ENCODE data around the gene DDX53. TPM values are rescaled to one million over a fixed set of nuclear protein-coding genes. Genes with fewer than 3 reads are reported as not detected.

DDX53 gene
- total RNA-seq = not detected

DNA sequence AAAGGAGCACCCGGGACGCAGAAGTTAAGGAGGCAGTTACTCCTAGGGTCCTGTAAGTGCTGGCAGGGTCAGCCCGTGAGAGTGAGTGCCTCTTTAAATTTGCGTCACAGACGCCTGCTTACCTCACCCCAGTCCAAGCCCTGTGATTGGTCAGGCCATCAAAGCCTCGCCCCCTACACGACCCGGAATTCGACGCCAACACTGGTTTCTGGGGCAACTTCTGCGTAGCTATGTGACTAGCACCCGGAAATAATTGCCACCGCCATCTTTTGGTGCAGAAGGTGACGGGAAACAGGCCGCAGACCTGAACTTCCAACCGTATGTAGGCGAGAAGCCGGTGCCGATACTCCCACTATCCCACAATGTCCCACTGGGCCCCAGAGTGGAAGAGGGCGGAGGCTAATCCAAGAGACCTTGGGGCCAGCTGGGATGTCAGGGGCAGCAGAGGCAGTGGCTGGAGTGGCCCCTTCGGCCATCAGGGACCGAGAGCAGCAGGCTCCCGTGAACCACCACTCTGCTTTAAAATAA lies at the start of gene DDX53:
TSS of gene DDX53 (plus strand) at position 265 of the 528 bp plus-strand sequence. CDS start at position 363, 98 bp downstream.
- TF ChIP-seq, protein P1, sequence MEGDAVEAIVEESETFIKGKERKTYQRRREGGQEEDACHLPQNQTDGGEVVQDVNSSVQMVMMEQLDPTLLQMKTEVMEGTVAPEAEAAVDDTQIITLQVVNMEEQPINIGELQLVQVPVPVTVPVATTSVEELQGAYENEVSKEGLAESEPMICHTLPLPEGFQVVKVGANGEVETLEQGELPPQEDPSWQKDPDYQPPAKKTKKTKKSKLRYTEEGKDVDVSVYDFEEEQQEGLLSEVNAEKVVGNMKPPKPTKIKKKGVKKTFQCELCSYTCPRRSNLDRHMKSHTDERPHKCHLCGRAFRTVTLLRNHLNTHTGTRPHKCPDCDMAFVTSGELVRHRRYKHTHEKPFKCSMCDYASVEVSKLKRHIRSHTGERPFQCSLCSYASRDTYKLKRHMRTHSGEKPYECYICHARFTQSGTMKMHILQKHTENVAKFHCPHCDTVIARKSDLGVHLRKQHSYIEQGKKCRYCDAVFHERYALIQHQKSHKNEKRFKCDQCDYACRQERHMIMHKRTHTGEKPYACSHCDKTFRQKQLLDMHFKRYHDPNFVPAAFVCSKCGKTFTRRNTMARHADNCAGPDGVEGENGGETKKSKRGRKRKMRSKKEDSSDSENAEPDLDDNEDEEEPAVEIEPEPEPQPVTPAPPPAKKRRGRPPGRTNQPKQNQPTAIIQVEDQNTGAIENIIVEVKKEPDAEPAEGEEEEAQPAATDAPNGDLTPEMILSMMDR (IDR thresholded peaks at IDR 0.05; ENCODE audit: low read depth) = no peak

DNA sequence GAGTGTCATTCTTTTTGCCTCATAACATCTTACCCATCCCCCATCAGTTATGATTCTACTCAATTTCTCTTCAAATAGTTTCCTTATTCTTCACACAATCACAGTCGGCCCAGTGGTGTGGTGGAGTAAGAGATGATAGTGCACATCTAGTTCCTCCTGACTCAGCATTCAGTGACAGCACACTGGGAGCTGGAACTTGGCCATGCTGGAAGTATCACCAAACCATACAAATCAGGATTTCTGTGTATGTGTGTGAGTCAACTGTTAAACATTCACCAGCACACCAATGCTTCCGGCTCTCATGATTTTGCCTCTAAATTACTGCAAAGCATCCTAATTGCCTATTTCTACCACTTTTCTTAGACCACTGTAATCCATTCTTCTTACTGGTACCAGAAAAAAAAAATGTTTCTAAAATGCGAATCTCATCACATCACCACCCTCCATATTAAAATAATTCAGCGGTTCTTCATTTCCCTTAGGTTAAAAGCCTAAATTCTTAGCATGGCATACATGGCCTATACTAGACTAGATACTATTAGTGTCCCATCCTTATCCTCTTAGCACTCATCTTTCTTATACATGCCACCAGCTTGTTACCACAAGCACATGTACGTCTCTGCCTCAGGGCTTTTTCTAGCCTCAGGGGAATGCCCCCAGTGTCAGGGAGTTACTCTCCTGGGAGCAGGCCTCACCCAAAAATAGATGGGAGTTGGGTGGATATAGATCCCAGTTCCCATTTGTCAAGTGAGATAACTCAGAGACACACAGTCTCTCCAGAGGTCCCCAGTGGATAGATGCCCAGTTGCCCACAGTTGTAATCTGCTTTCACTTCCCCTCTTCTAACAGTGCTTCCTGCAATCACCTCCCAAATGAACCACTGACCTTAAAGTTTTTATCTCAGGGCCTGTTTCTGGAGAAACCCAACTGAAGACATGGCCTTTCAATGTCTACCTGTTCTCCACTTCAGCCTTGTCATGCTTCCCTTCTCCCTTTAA lies 49.2 kb upstream of the DDX53 start:
- TF ChIP-seq, protein P1 (IDR thresholded peaks at IDR 0.05; ENCODE audit: low read depth) = no peak

DNA sequence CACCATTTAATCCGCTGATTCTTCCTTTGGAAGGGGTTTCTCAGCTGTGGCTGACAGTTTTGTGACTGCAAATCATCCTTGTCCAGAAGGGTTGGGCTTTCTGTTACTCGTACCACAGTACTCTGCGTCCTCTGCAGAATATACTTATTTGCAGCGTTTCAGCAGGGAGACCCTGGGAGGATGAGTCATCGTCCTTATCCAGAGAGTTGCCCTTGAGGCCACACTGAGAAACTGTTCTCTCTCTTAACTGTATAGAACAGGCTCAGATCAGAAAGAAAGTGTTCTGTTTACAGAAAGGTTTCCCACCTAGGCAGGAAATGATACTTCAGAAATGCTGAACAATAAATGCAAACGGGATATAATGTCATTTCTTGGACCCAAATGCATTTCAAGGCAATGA lies 47.8 kb upstream of the DDX53 start:
- TF ChIP-seq, protein P1 (IDR thresholded peaks at IDR 0.05; ENCODE audit: low read depth) = no peak

DNA sequence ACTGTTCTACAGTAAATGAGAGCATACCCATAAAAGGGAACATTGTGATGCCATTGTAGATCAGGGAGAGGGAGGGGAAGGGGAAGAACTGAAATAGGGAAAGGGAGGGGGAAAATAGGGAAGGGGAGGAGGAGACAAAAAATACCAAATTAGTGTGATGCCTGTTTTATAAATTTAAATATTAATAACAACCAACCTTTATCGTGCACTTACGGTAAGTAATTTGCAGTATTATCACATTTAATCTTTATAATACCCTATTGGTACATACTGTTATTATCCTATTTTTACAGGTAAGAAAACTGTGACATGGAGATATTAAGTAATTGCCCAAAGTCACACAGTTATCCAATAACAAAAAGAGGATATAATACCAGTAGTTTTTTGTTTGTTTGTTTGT lies 41.5 kb upstream of the DDX53 start:
- TF ChIP-seq, protein P1 (IDR thresholded peaks at IDR 0.05; ENCODE audit: low read depth) = no peak

DNA sequence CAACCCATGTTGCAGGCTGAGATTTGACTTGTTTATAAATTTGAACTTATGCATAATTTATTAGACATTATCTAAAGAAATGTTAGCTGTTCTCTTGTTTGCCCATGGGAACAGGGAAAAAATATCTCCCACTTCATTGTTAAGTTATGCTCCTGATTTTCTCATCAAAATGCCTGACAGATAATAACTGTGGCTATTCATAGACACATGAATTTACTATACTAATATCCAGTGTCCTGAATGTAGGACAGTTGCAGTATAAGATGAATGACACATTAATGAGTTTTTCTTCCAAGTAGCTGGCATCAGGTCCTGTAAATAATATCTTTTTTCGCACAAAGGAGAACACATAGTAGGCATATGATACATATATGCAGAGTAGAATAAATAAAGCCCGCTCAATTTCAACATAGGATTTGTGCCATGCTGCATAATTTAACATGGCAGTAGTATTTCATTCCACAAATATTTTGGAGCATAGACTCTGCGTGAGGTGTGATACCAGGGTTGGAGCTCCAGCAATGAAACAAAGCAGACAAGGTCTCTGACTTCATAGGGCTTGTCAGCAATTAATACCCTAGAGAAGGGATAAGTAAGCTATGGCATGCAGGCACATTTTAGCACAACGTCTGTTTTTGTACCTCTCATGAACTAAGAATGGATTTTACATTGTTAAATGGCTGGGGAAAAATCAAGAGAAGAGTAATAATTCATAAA lies 40.4 kb upstream of the DDX53 start:
- TF ChIP-seq, protein P1 (IDR thresholded peaks at IDR 0.05; ENCODE audit: low read depth) = no peak

DNA sequence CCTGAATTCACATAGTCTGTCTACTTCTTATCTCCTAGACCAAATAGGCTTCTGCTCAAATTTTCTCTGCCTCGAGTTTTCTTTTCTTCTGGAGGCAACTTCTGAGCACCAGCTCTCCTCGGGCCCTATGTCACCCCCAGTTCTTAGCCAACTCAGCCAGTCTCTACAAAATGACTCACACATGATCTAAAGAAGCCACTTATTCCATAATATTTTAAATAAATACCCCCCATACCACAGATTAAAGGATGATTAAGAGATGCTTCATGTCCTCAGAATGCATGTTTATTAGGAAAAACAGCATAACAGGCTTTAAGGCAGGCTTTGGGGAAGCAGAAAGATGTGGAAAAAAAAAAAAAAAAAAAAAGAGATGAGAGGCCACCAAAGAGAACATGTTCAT lies 36.6 kb upstream of the DDX53 start:
- TF ChIP-seq, protein P1 (IDR thresholded peaks at IDR 0.05; ENCODE audit: low read depth) = no peak

DNA sequence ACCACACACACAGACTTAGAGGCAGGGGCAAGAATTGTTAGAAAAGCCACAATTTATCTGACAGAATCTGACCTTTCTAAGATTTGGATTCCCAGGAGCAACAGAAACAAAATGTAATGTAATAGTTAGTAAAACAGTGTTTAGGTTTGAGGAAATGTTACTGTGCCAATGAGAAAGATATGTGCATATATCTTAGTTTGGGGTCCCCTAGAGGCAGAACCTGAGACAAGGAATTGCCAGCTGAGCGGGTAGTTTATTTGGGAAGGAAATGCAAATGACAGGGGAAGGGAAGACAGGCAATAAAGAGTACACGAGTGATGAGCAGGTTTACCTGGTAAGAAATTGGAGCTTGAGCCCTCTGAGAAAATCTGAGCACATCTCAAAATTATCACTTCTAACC lies 31.3 kb upstream of the DDX53 start:
- TF ChIP-seq, protein P1 (IDR thresholded peaks at IDR 0.05; ENCODE audit: low read depth) = no peak

All from subcutaneous adipose tissue (tissue), 4 donors.